Hepatic stellate cell (primary cell): ENCODE measurements around the gene AKIRIN2.
"Not testable (repeated sequence)": the region's sequence is repeated elsewhere in the genome, so short reads cannot be mapped to it uniquely, and the experiment has no call there.

Experiments used
- DNase-seq: peaks from one replicate; pipeline ENCODE4 v3.0.0; 2011; ENCODE audit warnings: low spot score

The AKIRIN2 gene

DNA sequence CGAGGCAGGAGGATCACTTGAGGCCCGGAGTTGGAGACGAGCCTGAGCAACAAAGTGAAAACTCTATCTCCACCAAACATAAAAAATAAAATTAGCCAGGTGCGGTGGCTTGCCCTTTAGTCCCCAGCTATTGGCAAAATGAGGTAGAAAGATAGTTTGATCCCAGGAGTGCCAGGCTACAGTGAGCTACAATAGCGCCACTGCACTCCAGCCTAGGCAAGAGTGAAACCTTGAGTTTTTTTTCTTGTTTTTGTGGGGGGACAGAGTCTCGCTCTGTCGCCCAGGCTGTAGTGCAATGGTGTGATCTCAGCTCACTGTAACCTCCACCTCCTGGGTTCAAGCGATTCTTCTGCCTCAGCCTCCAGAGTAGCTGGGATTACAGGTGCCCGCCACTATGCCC, 14.1 kb downstream of the AKIRIN2 start:
- DNase-seq: not testable (repeated sequence)

DNA sequence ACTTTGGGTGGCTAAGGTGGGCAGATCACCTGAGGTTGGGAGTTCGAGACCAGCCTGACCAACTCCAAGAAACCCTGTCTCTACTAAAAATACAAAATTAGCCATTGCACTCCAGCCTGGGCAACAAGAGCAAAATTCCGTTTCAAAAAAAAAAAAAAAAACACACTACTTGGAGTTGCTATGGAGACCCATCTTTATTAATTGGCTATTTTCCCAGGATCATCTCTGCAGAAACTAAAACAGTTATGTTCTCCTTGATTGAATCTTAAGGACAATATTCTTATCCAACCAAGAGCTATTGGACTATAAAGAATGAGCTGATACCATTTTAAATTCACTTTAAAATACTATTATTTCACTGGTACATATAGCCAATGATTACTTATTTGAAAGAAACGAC, 14.7 kb downstream of the AKIRIN2 start:
- DNase-seq: no peak

DNA sequence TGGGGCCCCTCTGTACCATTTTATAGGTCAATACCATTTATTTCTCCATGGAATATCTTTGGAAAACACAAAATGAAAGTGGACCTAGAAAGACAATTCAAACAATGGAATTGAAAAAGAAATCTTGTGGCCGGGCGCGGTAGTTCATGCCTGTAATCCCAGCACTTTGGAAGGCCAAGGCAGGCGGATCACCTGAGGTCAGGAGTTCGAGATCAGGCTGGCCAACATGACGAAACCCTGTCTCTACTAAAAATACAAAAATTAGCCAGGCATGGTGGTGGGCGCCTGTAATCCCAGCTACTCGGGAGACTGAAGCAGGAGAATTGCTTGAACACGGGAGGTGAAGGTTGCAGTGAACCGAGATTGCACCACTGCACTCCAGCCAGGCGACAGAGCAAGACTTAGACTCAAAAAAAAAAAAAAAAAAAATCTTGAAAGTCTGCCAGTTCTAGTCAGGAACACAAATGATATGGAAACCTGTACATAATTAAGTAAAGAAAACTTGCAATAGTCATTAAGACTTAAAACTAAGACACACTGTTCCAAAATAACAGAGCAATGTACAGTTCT, 15.3 kb downstream of the AKIRIN2 start:
- not testable (repeated sequence) for DNase-seq

DNA sequence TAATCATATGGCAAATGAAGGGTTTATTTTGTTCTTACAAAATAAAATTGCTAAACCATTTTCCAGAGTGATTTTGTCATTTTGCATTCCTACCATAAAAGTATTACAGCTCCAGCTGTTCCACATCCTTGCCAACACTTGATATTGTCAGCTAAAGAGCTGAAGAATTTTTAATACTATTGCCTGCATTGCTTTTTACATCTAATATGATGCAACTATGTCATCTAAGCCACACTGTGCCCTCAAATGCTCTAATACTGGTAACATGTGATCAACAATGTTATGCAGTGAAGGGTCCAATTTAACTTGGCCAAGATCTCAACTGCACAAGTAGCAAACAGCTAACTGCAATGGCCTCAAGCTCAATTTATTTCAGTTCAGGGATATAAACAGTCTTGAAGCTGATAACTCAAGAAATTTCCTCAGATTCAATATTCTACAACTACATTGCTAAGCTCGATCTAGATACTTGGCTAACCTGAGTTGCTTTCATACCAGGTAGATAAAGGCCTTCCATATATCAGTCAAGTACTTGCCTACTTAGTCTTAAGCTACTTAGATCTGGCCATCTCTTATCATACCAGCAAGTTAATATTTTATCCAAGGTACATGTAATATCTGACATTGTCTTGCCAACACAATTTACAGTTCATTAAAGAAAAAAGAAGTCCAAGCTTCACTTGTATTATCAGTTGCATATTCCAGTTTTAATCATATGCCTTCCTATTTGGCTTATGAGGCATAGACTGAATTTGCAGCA, 17.0 kb downstream of the AKIRIN2 start:
- DNase-seq: no peak

DNA sequence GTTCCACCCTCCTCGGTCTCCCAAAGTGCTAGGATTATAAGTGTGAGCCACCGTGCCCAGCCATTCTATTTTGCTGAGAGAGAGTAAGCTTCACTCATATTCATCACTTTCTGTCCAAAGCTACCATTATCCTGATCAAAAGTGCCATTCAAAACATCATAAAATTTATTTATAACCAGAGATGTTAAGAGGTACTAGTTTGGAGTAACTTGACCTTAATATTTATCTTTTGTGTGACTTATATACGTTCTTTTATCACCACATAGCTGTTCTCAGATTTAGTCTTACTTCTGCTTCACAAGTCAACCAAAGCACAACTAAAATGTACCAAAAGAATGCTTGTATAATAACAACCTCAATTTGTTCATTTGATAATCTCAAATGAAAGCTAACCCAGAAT, 18.1 kb downstream of the AKIRIN2 start:
- no peak for DNase-seq

- no peak for DNase-seq
Observed at GRCh38 chr6:87682310-87682709, 19.7 kb downstream of the AKIRIN2 start.

GRCh38 chr6:87675004-87675681, 26.9 kb downstream of the AKIRIN2 start:
- no peak for DNase-seq

DNA sequence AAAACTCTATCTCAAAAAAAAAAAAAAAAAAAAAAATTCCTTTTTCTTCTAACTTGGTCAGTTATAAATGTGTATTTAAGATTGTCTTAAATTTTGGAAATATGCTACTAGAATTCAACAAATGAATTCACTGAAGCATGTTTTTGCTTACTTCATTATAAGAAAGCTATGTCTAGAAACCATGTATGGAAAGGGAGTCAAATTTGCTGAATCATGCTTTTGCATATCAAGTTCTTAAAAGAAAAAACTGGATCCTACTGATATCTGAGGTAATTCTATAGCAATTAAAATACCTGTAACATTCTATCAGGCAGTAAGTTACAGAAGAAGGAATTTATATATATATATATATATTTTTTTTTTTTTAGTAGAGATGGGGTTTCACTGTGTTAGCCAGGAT, 27.7 kb downstream of the AKIRIN2 start:
- no peak for DNase-seq

GRCh38 chr6:87673237-87673636, 28.8 kb downstream of the AKIRIN2 start:
- no peak for DNase-seq

DNA sequence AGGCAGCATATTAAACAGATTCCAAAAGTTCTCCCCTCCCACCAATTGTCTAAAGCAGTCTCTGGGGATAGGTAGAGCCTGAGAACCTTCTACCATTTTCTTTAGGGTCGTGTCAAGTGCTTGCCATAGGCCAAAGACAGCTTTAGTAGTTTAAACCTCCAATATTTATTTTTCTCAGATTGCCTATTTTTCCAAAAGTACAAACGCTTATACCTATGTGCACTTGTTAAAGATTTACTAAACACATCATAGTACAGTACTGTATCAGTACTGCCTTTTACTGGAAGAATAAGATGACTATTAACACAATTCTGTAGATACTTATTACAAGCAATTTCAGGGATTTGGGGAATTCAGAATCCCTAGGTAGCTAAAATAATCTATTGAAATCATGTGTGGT, 29.4 kb downstream of the AKIRIN2 start:
- DNase-seq: no peak

- DNase-seq: no peak
Observed at GRCh38 chr6:87671555-87672029, 30.4 kb downstream of the AKIRIN2 start.

DNA sequence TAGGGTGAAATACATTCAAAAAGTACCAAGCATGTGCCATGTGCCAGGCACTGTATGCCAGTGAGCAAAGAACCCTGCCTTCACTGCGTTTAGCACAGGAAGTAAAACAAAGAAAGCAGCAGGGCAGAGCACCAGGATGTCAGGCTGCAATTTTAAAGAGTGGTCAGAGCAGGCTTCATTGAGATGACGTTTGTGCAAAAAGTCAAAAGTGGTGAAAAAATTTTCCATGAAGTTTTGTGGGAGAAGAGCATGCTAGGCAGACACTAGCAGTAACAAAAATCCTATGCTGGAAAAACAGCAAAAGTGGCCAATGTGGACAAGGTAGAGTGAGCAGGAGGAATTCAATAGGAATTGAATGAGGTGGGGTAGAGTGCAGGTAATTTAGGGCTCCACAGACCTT, 31.3 kb downstream of the AKIRIN2 start:
- no peak for DNase-seq

DNA sequence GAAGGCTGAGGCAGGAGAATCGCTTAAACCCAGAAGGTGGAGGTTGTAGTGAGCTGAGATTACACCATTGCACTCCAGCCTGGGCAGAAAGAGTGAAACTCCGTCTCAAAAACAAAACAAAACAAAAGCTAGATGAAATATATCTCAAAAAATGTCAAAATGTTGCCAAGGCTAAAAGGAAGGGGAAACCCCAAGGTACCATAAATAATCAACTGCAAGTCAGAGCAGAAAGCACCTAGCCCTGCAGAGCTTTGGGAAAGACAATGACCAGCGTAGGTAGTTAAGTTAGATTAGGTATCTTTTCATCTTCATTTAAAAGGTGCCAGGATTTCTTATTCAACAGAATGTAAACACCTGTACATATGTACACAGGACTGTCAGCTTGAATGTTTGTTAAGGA, 33.0 kb downstream of the AKIRIN2 start:
- DNase-seq: no peak

DNA sequence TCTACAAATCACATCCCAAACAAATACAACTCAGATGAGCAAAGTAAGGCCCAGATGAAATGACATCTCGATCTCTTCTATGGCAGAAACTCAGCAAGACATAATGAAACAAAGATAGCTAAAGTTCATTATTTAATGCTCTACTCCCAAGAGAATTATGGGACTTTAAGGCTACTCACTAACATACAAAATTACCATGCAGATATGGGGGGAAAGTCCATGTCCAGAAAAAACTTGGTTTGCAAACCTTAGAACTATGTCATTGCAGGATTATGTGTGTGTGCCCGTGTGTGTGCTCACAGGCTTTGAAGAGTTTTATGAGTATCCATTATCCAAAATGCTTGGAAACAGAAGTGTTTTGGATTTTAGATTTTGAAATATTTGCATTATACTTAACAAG, 34.0 kb downstream of the AKIRIN2 start:
- no peak for DNase-seq

- DNase-seq: no peak
Observed at GRCh38 chr6:87667032-87667431, 35.0 kb downstream of the AKIRIN2 start.

GRCh38 chr6:87664921-87665485, 37.0 kb downstream of the AKIRIN2 start:
- no peak for DNase-seq

DNA sequence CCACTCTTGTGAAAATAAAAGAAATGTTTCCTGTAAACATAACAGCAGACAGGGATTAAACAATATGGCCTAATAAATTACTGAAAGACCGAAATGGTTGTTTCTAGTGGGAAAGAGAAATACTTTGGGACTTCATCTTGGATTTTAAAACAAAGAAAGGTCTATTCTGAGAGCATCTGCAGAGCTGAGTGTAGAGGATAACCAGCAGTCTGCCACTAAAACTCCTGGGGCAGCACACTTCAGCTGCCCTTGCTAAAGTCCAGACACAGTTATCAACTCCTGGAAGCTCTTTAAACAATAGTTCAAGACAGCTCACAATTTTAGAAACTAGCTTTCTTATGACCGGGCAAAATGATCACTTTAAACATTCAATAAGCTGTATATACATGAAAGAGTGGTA, 38.6 kb downstream of the AKIRIN2 start:
- no peak for DNase-seq

DNA sequence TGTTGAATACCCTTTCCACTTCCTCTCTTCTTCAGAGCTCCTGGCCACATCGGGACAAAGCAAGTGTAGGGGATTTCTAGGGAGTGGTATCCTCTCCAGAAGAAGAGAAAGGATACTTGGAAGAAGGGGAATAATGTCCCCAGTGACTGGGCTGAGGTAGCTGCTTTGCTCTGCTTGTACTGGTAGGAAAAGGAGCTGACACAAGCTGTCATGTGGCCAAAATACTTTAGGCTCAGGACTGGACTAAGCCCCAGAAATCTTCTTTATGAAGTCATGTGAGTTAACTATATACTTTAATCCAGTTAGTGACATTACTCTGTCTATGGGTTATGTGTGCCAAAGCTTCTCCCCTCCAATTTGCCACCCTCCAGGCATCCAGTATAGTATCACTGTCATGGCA, 40.5 kb downstream of the AKIRIN2 start:
- DNase-seq: no peak

GRCh38 chr6:87661016-87661415, 41.0 kb downstream of the AKIRIN2 start:
- DNase-seq: no peak

GRCh38 chr6:87660226-87660911, 41.7 kb downstream of the AKIRIN2 start:
- peak; percentile 65 for DNase-seq

- DNase-seq: no peak
Observed at GRCh38 chr6:87658516-87658915, 43.5 kb downstream of the AKIRIN2 start.

- DNase-seq: no peak
Observed at GRCh38 chr6:87656857-87657256, 45.2 kb downstream of the AKIRIN2 start.
